T-helper 2 cell treated with Interferon-gamma antibody and Interleukin-4, amounts not matched to agents 100 ng/mL and 5 ng/mL, for 36 hours (primary cell): ENCODE measurements around the gene PSD4. TPM values are rescaled to one million over a fixed set of nuclear protein-coding genes. Genes with fewer than 3 reads are reported as not detected.

Source experiments
- intact Hi-C: fragments of 100-400 bp; cut with micrococcal nuclease; formaldehyde crosslinking; loops from one replicate; pipeline ENCODE4 v1.15.1; 2023
- total RNA-seq: library from RNA; stranded (reverse); gene quantifications from 2 replicates; pipeline ENCODE4 v1.2.3, GENCODE V29; 2022

Gene PSD4
- total RNA-seq: 302 TPM in 2 replicates

- intact Hi-C loops: loop anchor here (1.0 to 10.0 kb wide), 6 partner anchors 16 to 711 kb away; partner anchors contain the start of genes CKAP2L and SLC20A1
These were observed at the start of gene PSD4 for GRCh38 chr2:113173542-113174375. Gene PSD4 (plus strand): TSS chr2:113173971. CDS start chr2:113182457, 8,486 bp downstream.

GRCh38 chr2:113124181-113124961 lies 49.4 kb upstream of the PSD4 start:
- intact Hi-C loops: no loop called here

GRCh38 chr2:113124984-113125855 lies 48.6 kb upstream of the PSD4 start:
- intact Hi-C loops: no loop called here

GRCh38 chr2:113126845-113127645 lies 46.7 kb upstream of the PSD4 start, which contains the start of gene IL1RN:
Gene IL1RN (plus strand): TSS chr2:113127598. CDS start chr2:113127625, 27 bp downstream.
- intact Hi-C loops: no loop called here

- intact Hi-C loops: no loop called here
These were observed 45.9 kb upstream of the PSD4 start for GRCh38 chr2:113127646-113128570.

- intact Hi-C loops: no loop called here
These were observed 44.2 kb upstream of the PSD4 start for GRCh38 chr2:113129519-113130078.

GRCh38 chr2:113131352-113132185 lies 42.2 kb upstream of the PSD4 start:
- intact Hi-C loops: no loop called here

GRCh38 chr2:113132414-113133021 lies 41.3 kb upstream of the PSD4 start:
- intact Hi-C loops: no loop called here

GRCh38 chr2:113133704-113134598 lies 39.8 kb upstream of the PSD4 start:
- intact Hi-C loops: loop anchor here (2.0 kb wide), 1 partner anchor 49 kb away; no protein-coding TSS in a partner anchor

- intact Hi-C loops: loop anchor here (2.0 to 5.0 kb wide), 2 partner anchors 50 to 258 kb away; no protein-coding TSS in a partner anchor
These were observed 39.1 kb upstream of the PSD4 start for GRCh38 chr2:113134717-113135116.

GRCh38 chr2:113135317-113135716 lies 38.5 kb upstream of the PSD4 start:
- intact Hi-C loops: loop anchor here (2.0 to 5.0 kb wide), 2 partner anchors 51 to 257 kb away; no protein-coding TSS in a partner anchor

- intact Hi-C loops: loop anchor here (5.0 kb wide), 1 partner anchor 255 kb away; no protein-coding TSS in a partner anchor
These were observed 36.7 kb upstream of the PSD4 start for GRCh38 chr2:113136828-113137775.

GRCh38 chr2:113137827-113138226 lies 35.9 kb upstream of the PSD4 start:
- intact Hi-C loops: loop anchor here (1.0 to 5.0 kb wide), 6 partner anchors 19 to 254 kb away; no protein-coding TSS in a partner anchor

GRCh38 chr2:113138428-113139322 lies 35.1 kb upstream of the PSD4 start:
- intact Hi-C loops: loop anchor here (1.0 to 5.0 kb wide), 6 partner anchors 19 to 254 kb away; no protein-coding TSS in a partner anchor
